OCI-LY7 (cell line): ENCODE measurements around the gene ETNPPL.

Experiments used
- EZH2phosphoT487 ChIP-seq: fragments of 200-600 bp; sonication (generic); IDR thresholded peaks from 2 replicates; pipeline ENCODE4 v1.6.1; 2018; ENCODE audit warnings: low read depth, borderline replicate concordance, mild to moderate bottlenecking, mixed run types, antibody characterized with exemption, low read length, moderate library complexity, mixed read lengths
- TF ChIP-seq, protein P1 (sequence below): fragments of 200-600 bp; sonication (generic); conservative IDR thresholded peaks from 2 replicates; pipeline ENCODE4 v1.5.1; 2014; ENCODE audit warnings: mild to moderate bottlenecking, antibody characterized with exemption, low read length, moderate library complexity, mixed read lengths

DNA sequence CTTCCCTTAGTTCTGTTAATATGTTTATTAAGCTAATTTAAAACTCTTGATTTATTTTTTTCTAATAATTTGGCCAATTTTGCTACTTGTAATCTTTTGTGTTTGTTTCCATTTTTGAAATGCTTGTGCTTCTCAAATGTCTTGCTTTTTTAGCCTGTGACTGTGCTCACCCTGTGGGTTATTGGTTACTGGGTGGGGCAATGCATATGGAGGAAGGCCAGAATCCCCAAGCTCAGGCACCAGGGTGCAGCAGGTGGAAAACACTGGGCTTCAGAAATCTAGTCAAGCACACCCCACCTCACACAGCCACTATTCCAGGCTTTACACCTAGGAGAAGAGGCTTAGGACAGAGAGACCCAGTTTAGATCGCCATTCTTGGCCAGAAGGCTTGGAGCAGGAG lies 33.1 kb downstream of the ETNPPL start:
- TF ChIP-seq, protein P1, sequence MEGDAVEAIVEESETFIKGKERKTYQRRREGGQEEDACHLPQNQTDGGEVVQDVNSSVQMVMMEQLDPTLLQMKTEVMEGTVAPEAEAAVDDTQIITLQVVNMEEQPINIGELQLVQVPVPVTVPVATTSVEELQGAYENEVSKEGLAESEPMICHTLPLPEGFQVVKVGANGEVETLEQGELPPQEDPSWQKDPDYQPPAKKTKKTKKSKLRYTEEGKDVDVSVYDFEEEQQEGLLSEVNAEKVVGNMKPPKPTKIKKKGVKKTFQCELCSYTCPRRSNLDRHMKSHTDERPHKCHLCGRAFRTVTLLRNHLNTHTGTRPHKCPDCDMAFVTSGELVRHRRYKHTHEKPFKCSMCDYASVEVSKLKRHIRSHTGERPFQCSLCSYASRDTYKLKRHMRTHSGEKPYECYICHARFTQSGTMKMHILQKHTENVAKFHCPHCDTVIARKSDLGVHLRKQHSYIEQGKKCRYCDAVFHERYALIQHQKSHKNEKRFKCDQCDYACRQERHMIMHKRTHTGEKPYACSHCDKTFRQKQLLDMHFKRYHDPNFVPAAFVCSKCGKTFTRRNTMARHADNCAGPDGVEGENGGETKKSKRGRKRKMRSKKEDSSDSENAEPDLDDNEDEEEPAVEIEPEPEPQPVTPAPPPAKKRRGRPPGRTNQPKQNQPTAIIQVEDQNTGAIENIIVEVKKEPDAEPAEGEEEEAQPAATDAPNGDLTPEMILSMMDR = no peak
- no peak for TF ChIP-seq EZH2phosphoT487
